DND-41 (cell line): ENCODE measurements around the gene HIVEP1.

Experiments used
- CTCF ChIP-seq: IDR thresholded peaks from 2 replicates; pipeline ENCODE4 v1.5.1; 2012; ENCODE audit warnings: borderline replicate concordance, low read length, moderate library complexity, mild to moderate bottlenecking; ENCODE audit not compliant: poor library complexity, severe bottlenecking; ENCODE audit errors: extremely low read depth
- EZH2 ChIP-seq: IDR thresholded peaks from 3 replicates; pipeline ENCODE4 v1.6.1; 2012; ENCODE audit warnings: borderline replicate concordance, low read depth, mild to moderate bottlenecking, moderate library complexity, low read length, inconsistent platforms; ENCODE audit not compliant: severe bottlenecking

- TF ChIP-seq CTCF (no peak), EZH2 (no peak)
Observed at GRCh38 chr6:12033770-12034169, 21.7 kb downstream of the HIVEP1 start.
